NOMO-1 treated with DMSO at 0.1 percent for 48 hours (cell line): Measurements from ENCODE around the gene RSRC1.
"Not testable (repeated sequence)": the region's sequence is repeated elsewhere in the genome, so short reads cannot be mapped to it uniquely, and the experiment has no call there.

Source experiments
- DNase-seq: peaks from one replicate; lab custom pipeline; 2025; ENCODE audit not compliant: unreplicated experiment; lab: John Stamatoyannopoulos, UW

Gene RSRC1

DNA sequence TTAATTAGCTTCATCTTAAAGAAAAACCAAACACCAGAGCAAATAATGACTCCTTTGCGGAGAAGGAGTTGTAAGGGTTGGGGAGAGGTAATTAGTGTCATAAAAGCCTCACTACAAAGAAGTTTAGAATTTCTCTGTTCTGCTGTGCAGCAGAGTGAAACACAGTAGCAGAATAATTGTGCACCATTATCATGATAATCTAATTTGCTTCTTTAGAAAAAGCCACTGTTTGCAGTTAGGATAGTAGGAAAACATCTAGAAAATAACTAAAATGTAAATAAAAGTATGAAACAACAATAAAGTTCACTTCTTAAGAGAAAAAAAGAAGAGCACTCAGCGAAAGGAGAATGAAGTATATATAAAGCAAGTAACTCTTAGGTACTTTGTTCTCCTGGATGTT is 9.2 kb upstream of the RSRC1 start:
- no peak for DNase-seq

DNA sequence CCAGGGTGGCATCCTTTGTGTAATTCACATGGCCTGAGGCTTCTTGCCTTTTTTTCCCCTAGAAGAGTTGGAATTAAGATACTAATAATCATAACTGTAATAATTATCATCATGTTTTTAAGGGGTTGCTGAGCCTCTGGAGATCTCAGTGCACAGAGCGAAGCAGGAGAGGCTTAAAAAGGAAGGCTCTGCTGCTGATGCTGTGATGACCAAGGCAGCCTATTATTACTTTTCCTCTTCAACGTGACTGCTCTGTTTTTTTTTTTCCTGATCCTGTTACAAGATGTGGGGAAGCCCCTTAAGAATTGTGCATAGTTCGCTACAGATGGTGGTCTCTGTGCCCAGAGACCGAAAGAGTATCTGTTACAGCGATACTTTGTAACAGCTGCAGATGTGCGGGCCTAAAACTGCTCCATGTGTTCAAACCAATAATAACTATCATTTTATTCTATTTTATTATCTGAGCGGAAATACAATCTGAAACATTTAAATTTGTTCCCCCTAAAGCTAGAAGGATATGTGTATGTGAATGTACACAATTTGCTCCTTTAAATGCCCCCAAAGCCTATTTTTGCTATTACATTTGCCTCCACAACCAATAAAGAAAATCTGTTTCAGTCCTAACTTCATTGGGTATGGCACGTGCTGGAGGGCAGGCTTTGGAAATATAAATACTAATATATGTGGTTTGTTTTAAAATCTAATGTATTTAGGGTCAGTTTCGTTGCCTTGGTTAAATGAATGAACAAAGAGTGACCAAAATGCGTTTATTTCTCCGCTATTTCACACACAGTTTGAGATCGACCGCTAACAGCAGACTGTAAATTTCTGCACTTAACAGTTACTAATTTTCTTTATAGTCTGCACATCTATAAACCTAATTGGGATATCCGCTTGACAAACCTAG is 8.3 kb upstream of the RSRC1 start:
- no peak for DNase-seq

DNA sequence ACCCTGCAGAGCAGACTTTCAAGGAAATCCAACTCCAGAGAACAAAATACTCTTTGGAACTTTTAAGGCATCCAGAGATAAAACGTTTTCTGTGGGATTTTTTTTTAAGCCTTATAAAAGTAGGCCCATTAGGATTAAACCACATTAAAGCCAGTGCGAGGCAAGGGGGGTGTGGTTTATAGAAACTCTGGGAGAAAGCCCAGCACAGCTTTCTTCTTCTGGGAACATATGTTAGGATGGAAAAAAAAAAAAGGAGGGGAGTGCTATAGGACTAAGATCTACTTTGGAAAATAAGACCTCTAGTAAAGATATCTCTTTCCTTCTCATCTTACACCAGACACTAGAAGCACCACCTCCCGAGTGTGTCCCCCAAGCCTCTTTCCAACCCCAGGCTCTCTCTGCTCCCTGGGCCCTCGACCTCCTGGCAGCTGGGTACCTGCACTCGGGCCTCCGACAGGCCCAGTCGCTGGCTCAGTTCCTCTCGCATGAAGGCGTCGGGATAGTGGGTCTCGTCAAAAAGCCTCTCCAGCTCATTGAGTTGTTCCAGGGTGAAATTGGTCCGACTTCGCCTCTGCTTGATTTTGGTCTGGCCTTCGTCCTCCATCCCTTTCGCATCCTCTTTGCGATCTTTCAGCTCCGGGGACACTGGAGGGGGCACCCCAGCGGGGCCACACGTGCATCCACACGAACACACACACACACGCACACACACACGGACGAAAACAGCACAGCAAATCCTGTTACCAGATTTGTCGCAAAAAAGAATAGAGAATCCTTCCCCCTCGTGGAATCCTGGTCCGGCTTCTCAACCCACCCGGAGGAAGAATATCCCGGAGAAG is 7.4 kb upstream of the RSRC1 start:
- DNase-seq, result no peak

GRCh38 chr3:158103081-158103886 is 6.6 kb upstream of the RSRC1 start:
- DNase-seq, result no peak

- no peak for DNase-seq
Measured at GRCh38 chr3:158103887-158104327, 6.0 kb upstream of the RSRC1 start.

GRCh38 chr3:158104431-158104921 is 5.4 kb upstream of the RSRC1 start:
- DNase-seq, result no peak

- DNase-seq, result no peak
Measured at GRCh38 chr3:158105119-158105709, 4.7 kb upstream of the RSRC1 start.

- no peak for DNase-seq
Measured at GRCh38 chr3:158105710-158106253, 4.1 kb upstream of the RSRC1 start.

GRCh38 chr3:158106766-158107471 is 3.0 kb upstream of the RSRC1 start:
- DNase-seq, result no peak

DNA sequence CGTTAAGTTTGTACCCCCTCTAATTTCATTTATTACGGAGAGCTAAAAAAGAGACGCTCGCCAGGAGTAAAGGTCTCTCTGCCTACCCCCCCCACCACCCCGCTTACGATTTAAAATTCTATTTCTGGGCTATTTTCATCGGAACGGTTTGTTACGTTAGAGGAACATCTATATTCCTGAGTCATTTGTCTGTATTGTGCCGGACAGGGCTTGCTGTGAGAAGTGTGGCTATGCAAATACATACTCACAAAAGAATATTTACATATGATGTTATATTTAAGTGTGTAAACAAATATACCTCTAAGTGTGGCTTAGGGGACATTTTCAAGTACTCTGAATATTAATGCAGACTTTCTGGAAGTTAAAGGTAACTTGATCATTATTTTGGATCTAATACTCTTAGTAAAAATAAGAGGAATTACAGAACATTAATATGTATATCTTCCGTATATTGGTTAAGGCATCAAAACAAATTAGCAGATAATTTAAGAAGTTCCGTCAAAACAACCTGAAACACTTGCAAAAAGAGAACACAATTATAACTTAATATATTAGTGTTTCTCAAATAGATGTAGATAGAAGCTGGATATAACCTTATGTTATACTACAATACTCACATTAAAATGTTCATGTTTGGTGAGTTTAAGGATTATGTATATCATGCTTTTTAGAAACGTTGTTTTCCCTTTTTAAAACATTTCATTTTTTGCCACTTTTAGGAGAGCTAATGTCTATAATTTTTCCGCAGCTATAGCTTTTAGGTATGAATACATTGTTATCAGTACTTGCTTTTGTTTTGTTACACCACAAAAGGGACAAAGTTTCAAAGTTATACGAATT is 2.1 kb upstream of the RSRC1 start:
- peak; percentile 20 for DNase-seq

DNA sequence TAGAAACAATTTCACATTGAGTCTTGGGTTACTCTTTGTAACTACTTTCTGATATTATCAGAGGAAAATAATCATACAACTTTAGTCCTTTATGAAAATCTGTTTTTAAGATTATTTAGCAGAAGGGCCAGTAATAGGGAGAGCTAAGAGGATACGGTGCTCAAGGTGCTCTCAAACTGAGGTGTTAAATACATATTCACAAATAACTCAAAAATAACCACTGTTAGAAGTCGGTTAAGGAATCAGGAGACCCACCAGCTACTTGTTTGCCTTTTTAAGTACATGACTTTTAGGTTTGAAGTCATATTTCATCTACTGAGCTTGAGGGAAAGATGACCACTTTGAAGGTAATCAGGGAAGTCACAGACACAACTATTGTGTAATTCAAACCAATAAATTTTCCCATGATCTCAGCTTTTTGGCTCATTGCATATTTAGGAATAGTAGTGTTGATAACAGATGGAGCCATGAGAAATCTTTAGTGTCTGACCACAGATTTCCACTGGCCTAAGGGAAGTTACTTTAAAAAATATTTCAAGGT is 1.4 kb upstream of the RSRC1 start:
- DNase-seq, result no peak

GRCh38 chr3:158109295-158109803 is 540 bp upstream of the RSRC1 start:
- no peak for DNase-seq

GRCh38 chr3:158110658-158111018 is 749 bp downstream of the RSRC1 start:
- no peak for DNase-seq

DNA sequence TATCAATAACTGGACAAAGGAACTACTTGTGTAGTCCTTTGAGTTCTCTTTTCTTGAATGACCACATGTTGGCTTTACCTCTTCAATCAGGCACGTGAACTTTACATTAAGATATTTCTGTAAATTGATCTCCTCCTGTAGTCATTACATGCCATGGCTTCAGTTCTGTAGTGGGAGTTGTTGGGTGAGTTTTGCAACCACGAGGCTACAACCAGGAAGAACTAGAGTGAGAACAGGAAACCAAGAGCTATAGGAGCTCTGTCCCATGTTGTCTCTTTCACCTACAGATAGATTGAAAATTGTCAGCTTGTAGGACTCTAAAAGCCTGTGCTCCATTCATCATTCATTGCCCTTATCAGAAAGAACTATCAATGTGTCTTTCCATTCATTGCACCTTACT is 2.0 kb downstream of the RSRC1 start:
- peak; percentile 49 for DNase-seq

GRCh38 chr3:158113595-158113994 is 3.7 kb downstream of the RSRC1 start:
- not testable (repeated sequence) for DNase-seq

- no peak for DNase-seq
Measured at GRCh38 chr3:158120330-158120729, 10.4 kb downstream of the RSRC1 start.

GRCh38 chr3:158121295-158121694 is 11.4 kb downstream of the RSRC1 start:
- no peak for DNase-seq

DNA sequence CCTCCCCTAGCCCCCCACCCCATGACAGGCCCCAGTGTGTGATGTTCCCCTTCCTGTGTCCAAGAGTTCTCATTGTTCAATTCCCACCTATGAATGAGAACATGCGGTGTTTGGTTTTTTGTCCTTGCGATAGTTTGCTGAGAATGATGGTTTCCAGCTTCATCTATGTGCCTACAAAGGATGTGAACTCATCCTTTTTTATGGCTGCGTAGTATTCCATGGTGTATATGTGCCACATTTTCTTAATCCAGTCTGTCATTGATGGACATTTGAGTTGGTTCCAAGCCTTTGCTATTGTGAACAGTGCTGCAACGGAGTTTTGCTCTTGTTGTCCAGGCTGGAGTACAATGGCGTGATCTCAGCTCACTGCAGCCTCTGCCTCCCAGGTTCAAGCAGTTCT is 12.8 kb downstream of the RSRC1 start:
- not testable (repeated sequence) for DNase-seq
